ENCODE results near the gene NECAB3. TPM values are rescaled to one million over a fixed set of nuclear protein-coding genes. Genes with fewer than 3 reads are reported as not detected.
"Not testable (repeated sequence)": the region's sequence is repeated elsewhere in the genome, so short reads cannot be mapped to it uniquely, and the experiment has no call there.

The NECAB3 gene
- total RNA-seq, 1 donor from 2014 or later: 77.0 TPM

DNA sequence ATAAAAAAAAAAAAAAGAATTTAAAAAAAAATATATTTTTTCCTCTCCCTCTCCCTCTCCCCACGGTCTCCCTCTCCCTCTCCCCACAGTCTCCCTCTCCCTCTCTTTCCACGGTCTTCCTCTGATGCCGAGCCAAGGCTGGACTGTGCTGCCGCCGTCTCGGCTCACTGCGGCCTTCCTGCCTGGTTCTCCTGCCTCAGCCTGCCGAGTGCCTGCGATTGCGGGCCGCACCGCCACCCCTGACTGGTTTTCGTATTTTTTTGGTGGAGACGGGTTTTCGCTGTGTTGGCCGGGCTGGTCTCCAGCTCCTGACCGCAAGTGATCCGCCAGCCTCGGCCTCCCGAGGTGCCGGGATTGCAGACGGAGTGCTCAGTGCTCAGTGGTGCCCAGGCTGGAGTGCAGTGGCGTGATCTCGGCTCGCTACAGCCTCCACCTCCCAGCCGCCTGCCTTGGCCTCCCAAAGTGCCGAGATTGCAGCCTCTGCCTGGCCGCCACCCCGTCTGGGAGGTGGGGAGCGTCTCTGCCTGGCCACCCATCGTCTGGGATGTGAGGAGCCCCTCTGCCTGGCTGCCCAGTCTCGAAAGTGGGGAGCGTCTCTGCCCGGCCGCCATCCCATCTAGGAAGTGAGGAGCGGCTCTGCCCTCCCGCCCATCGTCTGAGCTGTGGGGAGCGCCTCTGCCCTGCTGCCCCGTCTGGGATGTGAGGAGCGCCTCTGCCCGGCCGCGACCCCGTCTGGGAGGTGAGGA lies 26.6 kb upstream of the NECAB3 start:
- intact Hi-C loops (cut with DNase I); DNase-seq (ENCODE audit: low spot score): not testable (repeated sequence)

DNA sequence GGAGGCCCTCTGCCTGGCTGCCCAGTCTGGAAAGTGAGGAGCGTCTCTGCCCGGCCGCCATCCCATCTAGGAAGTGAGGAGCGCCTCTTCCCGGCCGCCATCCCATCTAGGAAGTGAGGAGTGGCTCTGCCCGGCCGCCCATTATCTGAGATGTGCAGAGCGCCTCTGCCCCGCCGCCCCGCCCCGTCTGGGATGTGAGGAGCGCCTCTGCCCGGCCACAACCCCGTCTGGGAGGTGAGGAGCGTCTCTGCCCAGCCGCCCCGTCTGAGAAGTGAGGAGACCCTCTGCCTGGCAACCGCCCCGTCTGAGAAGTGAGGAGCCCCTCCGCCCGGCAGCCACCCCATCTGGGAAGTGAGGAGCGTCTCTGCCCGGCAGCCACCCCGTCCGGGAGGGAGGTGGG lies 24.7 kb upstream of the NECAB3 start:
- DNase-seq (ENCODE audit: low spot score); intact Hi-C loops (cut with DNase I): not testable (repeated sequence)

GRCh38 chr20:33697129-33697528 lies 22.9 kb upstream of the NECAB3 start:
- intact Hi-C loops (cut with DNase I): no loop called here
- DNase-seq (ENCODE audit: low spot score): no peak

- DNase-seq (ENCODE audit: low spot score): no peak
- intact Hi-C loops (cut with DNase I): no loop called here
These were observed 22.2 kb upstream of the NECAB3 start for GRCh38 chr20:33696448-33696847.

GRCh38 chr20:33694639-33695012 lies 20.4 kb upstream of the NECAB3 start:
- DNase-seq (ENCODE audit: low spot score): no peak
- intact Hi-C loops (cut with DNase I): no loop called here

- intact Hi-C loops (cut with DNase I): no loop called here
These were observed 19.8 kb upstream of the NECAB3 start for GRCh38 chr20:33693741-33694638.

DNA sequence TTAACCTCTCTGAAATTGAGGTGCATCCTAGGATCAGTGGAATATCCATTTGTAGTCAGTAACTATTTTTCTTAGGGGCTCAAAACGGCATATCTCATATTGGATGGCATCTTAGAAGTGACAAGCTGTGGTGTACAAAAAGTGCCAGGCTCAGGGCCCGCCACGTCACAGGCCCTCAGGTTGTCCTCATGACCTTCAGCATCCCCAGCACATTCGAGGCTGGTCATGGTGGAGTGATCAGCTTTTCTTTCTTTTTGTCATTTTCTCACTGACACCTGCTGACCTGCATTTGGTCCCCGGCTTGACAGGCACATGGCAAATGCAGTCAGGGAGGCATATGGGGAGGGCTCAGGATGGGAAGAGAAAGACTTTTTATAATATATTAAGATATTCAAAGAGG lies 19.1 kb upstream of the NECAB3 start:
- DNase-seq (ENCODE audit: low spot score): no peak
- intact Hi-C loops (cut with DNase I): no loop called here

More at GRCh38 chr20:33693741-33694638, 19.8 kb upstream of the NECAB3 start:
- no peak for DNase-seq (ENCODE audit: low spot score)

DNA sequence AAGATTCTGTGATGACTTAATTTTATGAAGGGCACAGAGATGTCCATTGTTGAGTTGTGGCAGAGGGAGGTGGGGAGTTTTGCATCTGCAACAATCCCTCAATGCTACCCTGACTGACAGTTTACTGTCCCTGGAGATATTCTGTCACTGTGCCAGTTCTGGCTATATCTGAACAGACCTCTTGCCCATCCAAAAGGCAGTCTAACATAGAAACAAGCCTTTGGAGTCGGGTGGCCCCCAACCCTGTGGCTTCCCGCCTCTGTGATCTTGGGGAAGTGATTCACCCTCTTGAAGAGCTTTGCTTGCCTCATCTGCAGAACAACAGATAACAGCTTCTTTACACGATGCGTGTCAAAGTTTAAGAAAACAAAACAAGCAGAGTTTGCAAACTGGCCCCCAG lies 15.7 kb upstream of the NECAB3 start:
- no peak for DNase-seq (ENCODE audit: low spot score)
- intact Hi-C loops (cut with DNase I): loop anchor here (10.0 kb wide), 1 partner anchor 305 kb away; the partner anchor contains the start of gene RALY

- intact Hi-C loops (cut with DNase I): loop anchor here (10.0 kb wide), 1 partner anchor 305 kb away; the partner anchor contains the start of gene RALY
- no peak for DNase-seq (ENCODE audit: low spot score)
These were observed 15.3 kb upstream of the NECAB3 start for GRCh38 chr20:33689493-33689892.

DNA sequence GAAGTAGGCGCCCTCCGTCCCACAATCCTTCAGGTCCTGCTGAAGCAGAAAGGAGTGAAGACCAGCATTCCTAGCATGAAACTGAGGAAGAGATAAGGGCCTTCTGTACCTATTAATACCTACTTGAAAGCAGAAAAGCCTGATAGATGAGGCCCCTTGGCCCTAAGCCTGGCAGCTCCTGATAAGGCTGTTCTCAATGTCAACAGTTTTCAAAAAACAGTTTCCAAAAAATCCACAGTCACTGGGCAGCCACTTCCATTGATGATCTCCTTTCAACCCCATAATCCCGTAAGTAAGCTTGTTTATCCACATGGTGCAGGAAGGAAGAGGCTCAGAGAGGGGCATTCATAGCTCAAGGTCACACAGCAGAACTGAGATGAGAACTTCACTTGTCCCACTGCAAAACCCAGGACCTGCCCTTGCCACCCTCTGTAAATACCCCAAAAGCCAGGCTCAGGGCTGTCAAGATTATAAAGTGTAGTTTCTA lies 14.8 kb upstream of the NECAB3 start:
- DNase-seq (ENCODE audit: low spot score): no peak
- intact Hi-C loops (cut with DNase I): loop anchor here (10.0 kb wide), 1 partner anchor 306 kb away; the partner anchor contains the start of gene RALY

DNA sequence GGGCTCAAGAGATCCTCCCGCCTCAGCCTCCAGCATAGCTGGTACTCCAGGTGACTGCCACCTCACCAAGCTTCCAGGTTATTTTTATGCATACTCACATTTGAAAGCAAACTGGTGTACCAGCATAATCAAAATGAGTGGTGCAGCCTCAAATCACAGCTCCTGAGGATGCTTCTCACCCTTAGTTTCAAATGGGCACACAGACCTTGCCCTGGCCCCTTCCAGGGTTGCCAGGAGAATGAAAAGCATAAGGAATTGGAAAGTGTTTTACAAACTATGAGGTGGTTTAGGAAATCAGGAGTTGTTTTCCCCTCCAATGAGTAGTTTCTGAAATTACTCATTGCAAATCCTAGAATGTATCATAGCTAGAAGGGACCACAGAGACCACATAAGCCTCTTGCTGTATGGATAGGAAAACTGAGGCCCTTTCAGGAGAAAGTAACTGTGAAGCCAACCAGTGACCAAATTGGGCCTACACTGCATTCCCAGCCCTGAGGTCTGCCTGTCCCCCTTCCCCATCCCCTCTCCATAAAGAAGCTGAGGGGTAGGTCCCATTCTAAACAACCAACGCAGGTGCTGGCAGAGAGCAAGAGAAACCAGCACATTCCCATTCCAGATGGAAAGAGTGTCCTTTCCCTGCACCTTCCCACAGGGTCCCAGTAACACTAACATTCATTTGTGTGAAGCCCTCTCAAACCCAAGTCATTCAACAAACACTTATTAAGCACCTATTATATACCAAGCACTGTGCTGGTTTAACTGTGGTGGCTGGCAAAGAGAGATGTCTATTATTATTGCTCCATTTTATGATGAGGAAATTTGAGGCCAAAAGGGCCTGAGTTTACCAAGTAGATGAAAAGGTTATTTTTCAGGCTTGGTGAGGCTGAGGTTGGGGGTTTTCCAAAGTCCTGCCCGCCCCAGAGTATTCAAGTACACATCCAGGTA lies 14.0 kb upstream of the NECAB3 start:
- no peak for DNase-seq (ENCODE audit: low spot score)
- intact Hi-C loops (cut with DNase I): loop anchor here (10.0 kb wide), 1 partner anchor 307 kb away; the partner anchor contains the start of gene RALY

GRCh38 chr20:33687370-33687915 lies 13.2 kb upstream of the NECAB3 start:
- DNase-seq (ENCODE audit: low spot score): no peak
- intact Hi-C loops (cut with DNase I): loop anchor here (10.0 kb wide), 1 partner anchor 307 kb away; the partner anchor contains the start of gene RALY

GRCh38 chr20:33686984-33687366 lies 12.7 kb upstream of the NECAB3 start:
- intact Hi-C loops (cut with DNase I): loop anchor here (10.0 kb wide), 1 partner anchor 308 kb away; the partner anchor contains the start of gene RALY
- DNase-seq (ENCODE audit: low spot score): no peak

DNA sequence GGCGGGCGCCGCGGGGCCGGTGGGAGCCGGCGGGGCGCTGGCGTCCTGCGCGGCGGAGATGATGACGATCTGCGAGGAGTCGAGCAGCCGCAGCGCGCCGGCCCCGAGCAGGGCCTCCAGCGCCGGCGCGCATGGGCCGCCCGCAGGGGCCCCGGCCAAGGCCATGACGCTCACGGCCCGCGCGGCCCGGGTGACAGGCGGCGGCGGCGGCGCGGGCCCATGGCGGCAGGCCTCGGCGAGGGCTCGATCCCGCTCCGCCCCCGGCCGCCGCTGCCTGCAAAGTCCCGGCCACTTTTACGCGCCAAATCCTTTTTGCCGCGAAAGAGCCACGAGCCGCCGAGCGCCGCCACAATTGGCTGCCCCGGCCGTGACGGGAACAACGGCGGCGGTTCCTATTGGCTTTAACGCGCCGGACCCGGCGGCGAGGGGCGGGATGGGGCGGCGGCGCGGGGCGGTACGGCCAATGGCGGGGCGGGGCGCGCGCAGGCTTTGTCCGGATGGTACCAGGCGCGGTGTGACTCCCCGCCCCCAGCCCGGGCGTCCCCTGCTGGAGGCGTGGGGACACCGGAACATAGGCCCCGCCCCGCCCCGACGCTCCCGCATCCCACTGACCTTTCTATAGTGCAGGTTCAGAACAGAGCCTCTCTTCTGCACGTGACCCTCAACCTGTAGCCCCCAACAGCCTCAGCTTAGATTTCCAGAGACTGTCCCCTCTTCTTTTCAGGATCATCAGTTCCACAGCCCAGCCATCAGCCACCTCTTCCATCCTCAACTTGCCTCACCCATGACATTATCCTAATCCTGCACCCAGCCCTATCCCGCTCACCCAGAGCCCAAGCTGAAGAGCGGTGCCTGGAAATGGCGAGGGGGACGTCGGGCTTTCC lies 12.1 kb upstream of the NECAB3 start, which contains the start of gene E2F1:
TSS of gene E2F1 (minus strand) at position 286 of the 884 bp plus-strand sequence. CDS start at position 165, 121 bp downstream.
- intact Hi-C loops (cut with DNase I): loop anchor here (10.0 kb wide), 1 partner anchor 308 kb away; the partner anchor contains the start of gene RALY
- DNase-seq (ENCODE audit: low spot score): peak; percentile 98

DNA sequence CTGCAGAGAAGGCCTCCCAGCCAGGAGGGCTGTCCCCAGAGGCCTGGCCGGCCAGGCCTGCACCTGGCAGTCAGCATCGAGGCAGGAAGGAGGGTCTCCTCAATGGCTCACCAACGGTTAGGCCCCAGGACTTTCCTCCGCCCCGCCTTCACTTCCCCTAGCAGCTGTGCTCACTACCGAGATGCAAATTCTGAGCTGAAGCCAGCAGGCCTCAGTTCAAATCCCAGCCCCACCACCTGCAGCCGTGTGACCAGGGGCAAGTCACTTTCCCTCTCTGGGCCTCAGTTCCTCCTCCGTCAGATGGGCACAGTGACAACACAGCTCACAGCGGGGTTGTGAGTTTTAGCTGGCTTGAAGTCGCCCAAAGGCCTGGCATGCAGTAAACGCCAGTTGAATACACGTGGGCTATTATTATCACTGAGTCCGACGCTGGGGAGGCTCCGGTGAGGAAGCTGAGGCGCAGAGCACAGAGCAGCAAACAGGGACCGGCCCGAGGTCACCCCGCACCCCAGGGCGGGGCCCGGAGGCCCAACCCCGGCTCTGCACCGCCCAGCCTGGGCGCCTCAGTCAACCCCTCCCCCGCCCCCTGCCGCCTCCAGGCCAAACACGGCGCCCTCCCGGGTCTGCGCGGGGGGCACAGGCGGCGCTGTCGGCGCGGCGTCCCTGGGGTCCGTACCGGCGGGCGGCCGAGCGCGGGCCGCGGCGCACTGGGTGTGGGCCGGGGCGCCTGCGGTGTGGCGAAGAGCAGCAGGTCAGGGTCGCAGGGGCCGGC lies 11.3 kb upstream of the NECAB3 start:
- intact Hi-C loops (cut with DNase I): loop anchor here (10.0 kb wide), 1 partner anchor 309 kb away; the partner anchor contains the start of gene RALY

DNA sequence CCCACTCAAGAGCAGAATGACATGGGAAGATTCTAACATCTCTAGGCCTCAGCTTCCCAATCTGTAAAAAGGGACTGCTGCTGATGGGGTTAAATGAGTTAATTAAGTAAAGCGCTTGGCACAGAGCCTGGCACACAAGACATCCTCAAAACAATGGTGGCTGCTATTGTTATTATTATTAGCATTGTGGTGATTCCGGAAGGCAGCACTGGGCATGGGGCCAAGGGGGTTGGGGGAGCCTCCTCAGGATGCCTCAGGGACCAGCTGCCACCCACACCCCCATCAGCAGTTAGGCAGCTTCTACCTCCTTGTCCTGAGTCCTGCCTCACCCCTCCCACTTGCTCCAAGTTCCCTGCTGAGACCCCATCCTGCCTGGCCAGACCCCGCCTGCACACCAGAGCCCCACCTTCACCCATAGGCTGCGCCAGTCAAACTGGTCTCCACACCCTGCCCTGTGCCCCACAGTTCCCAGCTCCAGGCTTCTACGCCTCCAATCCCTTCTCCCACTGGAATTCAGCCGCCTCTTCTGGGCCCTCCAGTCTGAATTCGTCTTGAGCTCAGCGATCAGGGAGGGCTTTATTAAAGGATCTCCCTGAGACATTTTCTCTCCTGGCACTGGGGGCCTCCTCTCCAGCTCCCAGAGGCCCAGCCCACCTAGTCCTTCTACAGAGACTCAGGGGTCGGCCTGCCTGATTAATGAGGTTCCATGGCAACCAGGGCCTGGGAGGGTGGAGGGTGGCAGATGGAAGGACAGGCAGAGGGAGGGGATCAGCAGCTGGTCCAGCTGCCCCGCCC lies 10.5 kb upstream of the NECAB3 start:
- DNase-seq (ENCODE audit: low spot score): no peak
- intact Hi-C loops (cut with DNase I): loop anchor here (10.0 kb wide), 1 partner anchor 310 kb away; the partner anchor contains the start of gene RALY

More for the DNA sequence above, 11.3 kb upstream of the NECAB3 start:
- no peak for DNase-seq (ENCODE audit: low spot score)

Measured in cardiac septum (tissue), 1 donor.